Measurements from ENCODE around the gene CDC14A.

Gene CDC14A

GRCh38 chr1:100499194-100499811 lies 147.0 kb downstream of the CDC14A start:
- no peak for FAIRE-seq

GRCh38 chr1:100502052-100502792 lies 149.9 kb downstream of the CDC14A start:
- no peak for FAIRE-seq

DNA sequence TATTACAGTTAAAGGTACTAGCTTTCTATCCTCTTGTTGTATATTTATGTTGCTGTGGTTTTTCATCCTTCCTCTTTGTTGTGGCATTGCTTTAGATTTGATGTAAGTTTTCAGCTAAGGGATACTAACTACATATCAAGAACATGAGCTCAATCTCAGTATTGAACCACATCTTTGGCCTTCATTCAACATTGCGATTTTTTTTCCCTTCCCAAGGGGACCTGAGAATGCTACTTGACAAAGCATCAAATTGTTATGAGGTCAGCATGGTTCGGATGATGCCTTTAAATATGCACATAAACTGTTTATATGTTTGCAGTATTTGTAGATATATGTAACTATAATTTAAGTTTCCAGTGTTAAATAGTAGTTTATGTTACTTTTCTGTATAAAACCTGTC lies 153.9 kb downstream of the CDC14A start:
- FAIRE-seq, result no peak

- FAIRE-seq, result no peak
Observed at GRCh38 chr1:100510451-100510850, 158.1 kb downstream of the CDC14A start.

DNA sequence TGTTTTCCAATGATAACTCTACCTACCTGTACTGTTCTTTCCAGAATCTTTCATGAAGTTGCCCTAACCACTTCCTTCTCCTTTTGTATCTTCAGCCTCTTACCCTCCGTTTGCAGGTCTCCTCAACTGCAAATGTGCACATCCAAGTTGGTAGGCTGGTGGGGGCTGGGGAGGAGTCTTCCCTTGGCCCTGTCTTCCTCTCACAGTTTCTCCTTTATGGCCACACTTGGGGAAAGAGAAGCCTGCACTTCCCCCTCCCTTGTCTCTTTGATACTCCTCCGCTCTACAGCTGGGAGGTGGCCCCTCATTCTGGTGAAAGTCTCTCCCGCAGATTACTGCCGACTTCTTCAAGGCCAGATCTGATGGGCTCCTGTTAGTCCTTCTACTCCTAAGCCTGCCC lies 158.8 kb downstream of the CDC14A start:
- no peak for FAIRE-seq

DNA sequence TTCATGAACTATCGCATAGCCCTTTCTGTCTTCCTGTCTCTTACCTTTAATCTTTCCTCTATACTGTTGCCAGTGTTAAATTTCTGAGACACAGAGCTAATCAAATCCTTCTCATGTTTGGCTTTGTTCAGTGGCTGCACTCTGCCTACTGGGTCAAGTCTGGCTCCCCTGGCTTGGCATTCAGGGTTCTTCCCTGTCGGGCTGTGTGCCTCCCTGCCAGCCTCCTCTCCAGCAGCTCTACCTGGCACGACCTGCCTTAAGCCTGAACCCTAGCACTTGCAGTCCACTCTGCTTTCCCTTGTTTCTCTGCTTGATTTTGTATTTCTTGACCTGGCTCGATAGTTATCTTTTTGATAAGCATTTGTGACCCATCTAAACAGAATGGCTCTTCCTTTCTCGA lies 159.5 kb downstream of the CDC14A start:
- FAIRE-seq, result no peak

- no peak for FAIRE-seq
Observed at GRCh38 chr1:100512803-100513352, 160.6 kb downstream of the CDC14A start.

- FAIRE-seq, result no peak
Observed at GRCh38 chr1:100516857-100517256, 164.6 kb downstream of the CDC14A start.

DNA sequence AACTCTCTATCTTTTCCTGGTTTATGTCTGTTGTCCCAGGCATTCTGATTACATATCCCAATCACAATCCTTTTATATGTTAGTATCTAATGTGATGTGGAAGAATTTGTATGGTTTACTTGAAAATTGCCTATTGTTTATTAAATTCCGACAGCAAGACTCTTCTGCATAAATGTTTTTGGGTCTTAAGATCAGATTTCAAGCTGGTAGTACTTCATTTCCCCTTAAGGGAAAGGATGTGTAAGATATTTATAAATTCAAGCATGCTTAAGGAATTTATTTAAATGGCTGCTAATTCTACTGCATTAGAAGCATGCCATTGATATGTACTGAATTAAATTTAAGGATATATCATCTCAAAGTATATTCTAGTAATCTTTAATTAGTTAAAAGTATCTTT lies 165.2 kb downstream of the CDC14A start:
- no peak for FAIRE-seq

DNA sequence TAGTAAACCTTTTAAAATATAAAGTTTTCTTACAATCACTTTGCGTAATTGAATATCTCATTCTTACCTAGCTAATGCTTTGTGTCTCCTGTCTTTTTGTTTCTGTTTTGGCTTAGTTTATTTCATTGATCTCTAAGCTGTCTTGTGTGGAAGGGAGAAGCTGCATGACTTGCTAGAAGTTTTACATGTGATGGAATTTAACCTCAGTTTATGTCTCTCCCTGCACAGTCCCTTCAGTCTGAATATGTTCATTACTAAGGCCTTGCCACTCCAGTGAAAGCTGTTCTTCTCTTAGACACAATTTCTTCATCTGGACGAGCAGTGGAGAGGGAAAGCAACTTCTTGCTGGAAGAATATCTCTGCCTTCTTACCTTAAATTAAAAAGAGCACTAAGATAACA lies 165.7 kb downstream of the CDC14A start:
- FAIRE-seq, result no peak

GRCh38 chr1:100523038-100523652 lies 170.8 kb downstream of the CDC14A start:
- no peak for FAIRE-seq

- FAIRE-seq, result no peak
Observed at GRCh38 chr1:100524355-100524754, 172.0 kb downstream of the CDC14A start.

GRCh38 chr1:100526894-100527293 lies 174.6 kb downstream of the CDC14A start:
- no peak for FAIRE-seq

DNA sequence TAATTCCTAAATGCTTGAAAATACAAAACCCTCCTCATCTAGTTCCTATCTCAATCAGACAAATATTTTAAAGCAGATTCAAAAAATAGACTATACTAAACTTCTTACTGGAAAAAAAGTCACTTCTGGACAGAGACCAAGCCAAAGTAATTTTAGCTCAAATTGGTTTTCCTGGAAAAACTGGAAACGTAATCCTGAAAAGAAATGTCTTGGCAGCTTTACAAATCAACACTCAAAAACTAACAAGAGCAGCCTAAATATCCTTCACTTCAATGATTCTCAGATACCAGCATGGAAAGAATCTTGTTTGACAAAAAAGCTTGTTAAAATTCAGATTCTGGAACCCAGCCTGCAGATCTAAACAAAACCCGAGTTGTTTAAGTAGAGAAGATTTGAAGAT lies 176.6 kb downstream of the CDC14A start:
- no peak for FAIRE-seq

GRCh38 chr1:100530141-100530540 lies 177.8 kb downstream of the CDC14A start:
- no peak for FAIRE-seq

DNA sequence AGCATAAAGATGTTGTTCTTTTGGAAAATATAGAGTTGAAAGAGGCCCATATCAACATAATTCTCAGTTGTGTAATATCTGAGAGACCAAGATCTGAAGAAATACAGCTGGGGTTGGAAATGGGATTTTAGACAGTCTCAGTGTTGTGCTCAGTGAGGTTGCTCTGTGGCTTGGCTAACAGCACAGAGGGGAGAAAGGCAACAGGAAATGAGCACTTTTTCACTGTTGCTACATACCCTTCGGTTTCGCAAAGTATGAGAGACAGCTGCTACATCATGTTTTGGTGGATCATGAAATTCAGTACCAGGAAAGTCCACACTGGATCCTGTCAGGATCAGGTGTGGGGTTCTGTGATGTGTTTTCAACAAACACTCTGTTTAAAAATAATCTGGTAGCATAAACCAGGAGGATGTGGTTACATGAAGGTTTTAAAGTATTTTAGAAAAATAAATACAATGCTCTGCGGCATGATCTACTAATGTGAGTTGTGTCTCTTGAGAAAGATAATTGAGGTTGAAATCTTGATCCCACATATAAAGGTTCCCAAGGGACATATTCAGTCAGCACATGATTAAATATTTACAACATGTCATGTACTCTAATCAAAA lies 178.7 kb downstream of the CDC14A start:
- no peak for FAIRE-seq

- no peak for FAIRE-seq
Observed at GRCh38 chr1:100532645-100533044, 180.3 kb downstream of the CDC14A start.

- no peak for FAIRE-seq
Observed at GRCh38 chr1:100535264-100535663, 183.0 kb downstream of the CDC14A start.

GRCh38 chr1:100536031-100536430 lies 183.7 kb downstream of the CDC14A start:
- no peak for FAIRE-seq

DNA sequence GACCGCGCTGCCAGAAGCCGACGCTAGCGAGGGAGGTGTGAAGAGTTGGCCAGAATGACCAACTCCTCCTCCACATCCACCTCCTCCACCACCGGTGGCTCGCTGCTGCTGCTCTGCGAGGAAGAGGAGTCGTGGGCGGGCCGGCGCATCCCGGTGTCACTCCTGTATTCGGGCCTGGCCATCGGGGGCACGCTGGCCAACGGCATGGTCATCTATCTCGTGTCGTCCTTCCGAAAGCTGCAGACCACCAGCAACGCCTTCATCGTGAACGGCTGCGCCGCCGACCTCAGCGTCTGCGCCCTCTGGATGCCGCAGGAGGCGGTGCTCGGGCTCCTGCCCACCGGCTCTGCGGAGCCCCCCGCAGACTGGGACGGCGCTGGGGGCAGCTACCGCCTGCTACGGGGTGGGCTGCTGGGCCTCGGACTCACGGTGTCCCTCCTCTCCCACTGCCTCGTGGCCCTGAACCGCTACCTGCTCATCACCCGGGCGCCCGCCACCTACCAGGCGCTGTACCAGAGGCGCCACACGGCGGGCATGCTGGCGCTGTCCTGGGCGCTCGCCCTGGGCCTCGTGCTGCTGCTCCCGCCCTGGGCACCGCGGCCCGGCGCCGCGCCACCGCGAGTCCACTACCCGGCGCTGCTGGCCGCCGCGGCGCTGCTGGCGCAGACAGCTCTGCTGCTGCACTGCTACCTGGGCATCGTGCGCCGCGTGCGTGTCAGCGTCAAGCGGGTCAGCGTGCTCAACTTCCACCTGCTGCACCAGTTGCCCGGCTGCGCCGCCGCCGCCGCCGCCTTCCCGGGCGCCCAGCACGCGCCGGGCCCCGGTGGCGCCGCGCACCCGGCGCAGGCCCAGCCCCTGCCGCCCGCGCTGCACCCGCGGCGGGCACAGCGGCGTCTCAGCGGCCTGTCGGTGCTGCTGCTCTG lies 186.9 kb downstream of the CDC14A start:
- no peak for FAIRE-seq

DNA sequence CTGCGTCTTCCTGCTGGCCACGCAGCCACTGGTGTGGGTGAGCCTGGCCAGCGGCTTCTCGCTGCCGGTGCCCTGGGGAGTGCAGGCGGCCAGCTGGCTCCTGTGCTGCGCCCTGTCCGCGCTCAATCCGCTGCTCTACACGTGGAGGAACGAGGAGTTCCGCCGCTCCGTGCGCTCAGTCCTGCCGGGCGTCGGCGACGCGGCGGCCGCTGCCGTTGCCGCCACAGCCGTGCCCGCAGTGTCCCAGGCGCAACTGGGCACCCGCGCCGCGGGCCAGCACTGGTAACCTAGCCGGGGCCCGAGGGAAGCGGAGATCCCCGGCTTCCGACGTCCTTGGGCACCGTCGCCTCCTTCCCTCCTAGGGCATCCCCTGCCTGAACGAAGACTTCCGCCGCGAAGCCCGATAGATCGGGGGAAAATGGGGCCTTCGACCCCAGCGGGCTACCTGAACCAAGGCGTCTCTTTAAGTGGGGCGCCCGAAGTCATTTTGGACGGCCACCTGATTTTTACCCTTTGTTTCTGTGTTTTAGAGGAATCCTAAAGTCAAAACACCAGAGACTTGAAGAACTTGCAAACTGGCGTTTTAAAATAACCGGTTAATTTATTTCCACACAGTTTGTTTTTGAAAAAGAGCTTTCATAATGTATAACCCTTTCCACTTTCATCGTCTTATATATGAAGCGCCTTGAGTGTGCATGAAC lies 187.7 kb downstream of the CDC14A start:
- no peak for FAIRE-seq

DNA sequence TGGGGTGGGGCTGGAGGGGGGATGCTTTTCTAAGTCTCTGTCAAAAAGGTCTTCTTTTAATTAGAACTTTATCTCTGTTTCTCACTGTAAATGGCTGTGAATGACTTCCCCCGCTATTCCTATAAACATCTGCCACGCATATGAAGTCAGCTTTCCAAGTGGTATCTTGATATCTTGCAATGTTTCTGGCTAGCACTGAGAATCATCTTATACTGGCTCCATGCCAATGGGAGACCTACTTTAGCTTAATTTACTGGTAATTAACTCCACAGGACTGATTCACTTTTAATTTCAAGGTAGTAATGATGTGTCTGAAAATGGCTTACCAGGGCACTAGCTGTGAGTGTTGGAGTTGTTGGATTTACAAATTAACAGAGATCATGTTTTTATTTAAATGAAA lies 190.0 kb downstream of the CDC14A start:
- FAIRE-seq, result no peak

Measured in colon (tissue), 2 donors.